Gastroesophageal sphincter (tissue), 4 donors: Measurements from ENCODE around the gene CAPZA2. TPM values are rescaled to one million over a fixed set of nuclear protein-coding genes. Genes with fewer than 3 reads are reported as not detected.

Source experiments
- ATAC-seq: fragments of 150-250 bp; one replicate; pipeline ENCODE4 v1.9.1; 2016; ENCODE audit warnings: mild to moderate bottlenecking, moderate library complexity
- H3K27ac ChIP-seq, 4 donors: fragments of 200-600 bp; sonication (generic) in 3 of 4; 1 replicate in 3 of 4; 2 replicates in 1 of 4; pipeline ENCODE4 v1.5.1; 2016 to 2019
- H3K27me3 ChIP-seq: fragments of 200-600 bp; sonication (generic); one replicate; pipeline ENCODE4 v1.5.1; 2019
- H3K36me3 ChIP-seq, 2 donors: fragments of 200-600 bp; sonication (generic); one replicate each; pipeline ENCODE4 v1.5.1; 2019; ENCODE audit warnings: control low read depth in 1 of 2
- H3K4me1 ChIP-seq, 3 donors: fragments of 200-600 bp; sonication (generic); 1 replicate in 2 of 3; 2 replicates in 1 of 3; pipeline ENCODE4 v1.5.1; 2016 to 2019; ENCODE audit warnings: control low read depth in 2 of 3
- H3K4me3 ChIP-seq, 2 donors: fragments of 200-600 bp; sonication (generic); one replicate each; pipeline ENCODE4 v1.5.1; 2019; ENCODE audit warnings: mild to moderate bottlenecking in 1 of 2, moderate library complexity in 1 of 2
- H3K9me3 ChIP-seq, 3 donors: fragments of 200-600 bp; sonication (generic); one replicate each; pipeline ENCODE4 v1.5.1; 2017 to 2019; ENCODE audit warnings: control low read depth in 2 of 3
- CTCF ChIP-seq, 4 experiments: fragments of 200-600 bp in 2 of 4; fragments of 450-650 bp in 2 of 4; sonication (generic) in 1 of 4; IDR thresholded peaks; one replicate each; pipeline ENCODE4 v1.5.1; 2017 to 2019; ENCODE audit warnings: antibody characterized with exemption in 4 of 4, mild to moderate bottlenecking in 2 of 4, moderate library complexity in 2 of 4
- EP300 ChIP-seq: sonication (generic); formaldehyde crosslinking; IDR thresholded peaks from one replicate; pipeline ENCODE4 v1.6.1; 2017; ENCODE audit warnings: antibody characterized with exemption, mild to moderate bottlenecking
- POLR2A ChIP-seq, 2 donors: fragments of 450-650 bp; IDR thresholded peaks; one replicate each; pipeline ENCODE4 v1.6.1; 2017; ENCODE audit warnings: antibody characterized with exemption in 2 of 2, mild to moderate bottlenecking in 2 of 2, moderate library complexity in 1 of 2
- POLR2AphosphoS5 ChIP-seq: sonication (generic); formaldehyde crosslinking; IDR thresholded peaks from one replicate; pipeline ENCODE4 v1.6.1; 2017; ENCODE audit warnings: antibody characterized with exemption
- WGBS, 2 donors: methylation state at CpG; one replicate each; pipeline ENCODE4 v1.1.5; 2018; ENCODE audit warnings: low coverage in 1 of 2; 5-methylcytosine and 5-hydroxymethylcytosine counted together
- total RNA-seq, 4 donors: library from RNA; depleted of rRNA; stranded (reverse); fragments of >200 nt; gene quantifications; one replicate each; pipeline ENCODE4 v1.1.0, GENCODE V29; 2016

Gene CAPZA2
- total RNA-seq, 4 donors from 2014 or later = 171 to 275 (median 201) TPM

- Histone ChIP-seq H3K9me3 (no peaks in the 10 kb centered on the region), H3K36me3 (no peaks in the 10 kb centered on the region), H3K4me1 (peaks cover 9 to 87% (median 35%) of the 10 kb centered on the region in 3 donors), H3K27me3 (no peaks in the 10 kb centered on the region), H3K27ac (peak overlapping the region in 1 of 4 donors; percentile 22), H3K4me3 (no peak overlapping the region)
- no peak for ATAC-seq
- TF ChIP-seq CTCF (IDR thresholded peaks at IDR 0.05) = no peak
- no peak for TF ChIP-seq POLR2AphosphoS5
- TF ChIP-seq POLR2A (IDR thresholded peaks at IDR 0.05) = no peak
- no peak for TF ChIP-seq EP300
- WGBS, 2 donors = 71 to 73% methylated on average over 2 to 3 of the region's 3 CpGs
Measured at GRCh38 chr7:116877443-116878217, 15.2 kb downstream of the CAPZA2 start.

- no peak overlapping the region for H3K27ac ChIP-seq
- 90 to 96% methylated on average over 2 to 3 of the region's 3 CpGs for WGBS, 2 donors
- peaks cover 3 to 62% (median 7%) of the 10 kb centered on the region in 3 donors for H3K4me1 ChIP-seq
- peaks cover 0 to 18% of the 10 kb centered on the region in 2 donors for H3K36me3 ChIP-seq
- no peak for TF ChIP-seq POLR2A (IDR thresholded peaks at IDR 0.05)
- no peak for TF ChIP-seq CTCF (IDR thresholded peaks at IDR 0.05)
- TF ChIP-seq EP300 = no peak
- TF ChIP-seq POLR2AphosphoS5 = no peak
- H3K4me3 ChIP-seq = no peak overlapping the region
- H3K9me3 ChIP-seq = no peaks in the 10 kb centered on the region
- no peaks in the 10 kb centered on the region for H3K27me3 ChIP-seq
- ATAC-seq = no peak
Measured at GRCh38 chr7:116884691-116885090, 22.3 kb downstream of the CAPZA2 start.

- H3K4me1 ChIP-seq = peaks cover 3 to 57% (median 5%) of the 10 kb centered on the region in 3 donors
- no peak for ATAC-seq
- TF ChIP-seq EP300 = no peak
- no peak for TF ChIP-seq POLR2AphosphoS5
- H3K27me3 ChIP-seq = no peaks in the 10 kb centered on the region
- H3K27ac ChIP-seq = no peak overlapping the region
- H3K36me3 ChIP-seq = peaks cover 0 to 21% of the 10 kb centered on the region in 2 donors
- 63 to 80% methylated on average over 2 of the region's 2 CpGs for WGBS, 2 donors
- no peak overlapping the region for H3K4me3 ChIP-seq
- H3K9me3 ChIP-seq = no peaks in the 10 kb centered on the region
Measured at GRCh38 chr7:116885724-116886123, 23.3 kb downstream of the CAPZA2 start.

- no peak overlapping the region for H3K27ac ChIP-seq
- H3K9me3 ChIP-seq = no peaks in the 10 kb centered on the region
- no peak for ATAC-seq
- H3K4me3 ChIP-seq = no peak overlapping the region
- peaks cover 3 to 50% (median 5%) of the 10 kb centered on the region in 3 donors for H3K4me1 ChIP-seq
- TF ChIP-seq EP300 (no peak), POLR2AphosphoS5 (no peak), POLR2A (IDR thresholded peaks at IDR 0.05) (no peak), CTCF (IDR thresholded peaks at IDR 0.05) (no peak)
- peaks cover 0 to 28% of the 10 kb centered on the region in 2 donors for H3K36me3 ChIP-seq
- no peaks in the 10 kb centered on the region for H3K27me3 ChIP-seq
Measured at GRCh38 chr7:116886543-116887156, 24.3 kb downstream of the CAPZA2 start.

- no peaks in the 10 kb centered on the region for H3K9me3 ChIP-seq
- no peak for TF ChIP-seq EP300
- no peak for TF ChIP-seq POLR2AphosphoS5
- TF ChIP-seq CTCF (IDR thresholded peaks at IDR 0.05) = no peak
- no peak for TF ChIP-seq POLR2A (IDR thresholded peaks at IDR 0.05)
- 22 to 54% methylated on average over 3 of the region's 3 CpGs for WGBS, 2 donors
Measured at GRCh38 chr7:116888895-116889294, 26.5 kb downstream of the CAPZA2 start.

More at GRCh38 chr7:116888895-116889294, 26.5 kb downstream of the CAPZA2 start:
- H3K27ac ChIP-seq = no peak overlapping the region
- H3K36me3 ChIP-seq = peaks cover 0 to 47% of the 10 kb centered on the region in 2 donors
- no peak overlapping the region for H3K4me3 ChIP-seq
- peaks cover 3 to 44% (median 5%) of the 10 kb centered on the region in 3 donors for H3K4me1 ChIP-seq
- ATAC-seq = no peak
- H3K27me3 ChIP-seq = no peaks in the 10 kb centered on the region
